Naive thymus-derived CD4-positive, alpha-beta T cell (primary cell): ENCODE measurements around the gene SOST. TPM values are rescaled to one million over a fixed set of nuclear protein-coding genes. Genes with fewer than 3 reads are reported as not detected.

Experiments used
- ATAC-seq: fragments of 150-1000 bp; cut with Tn5 transposase; 2 replicates; pipeline ENCODE4 v1.10.0; 2021; ENCODE audit warnings: mild to moderate bottlenecking, moderate library complexity
- CTCF ChIA-PET: fragments of 350-600 bp; sonication (Branson Sonifier 250); formaldehyde crosslinking; loops from one replicate; lab custom pipeline; 2021; ENCODE audit warnings: antibody characterized with exemption; lab: Charles Lee
- POLR2A ChIA-PET: fragments of 350-600 bp; sonication (Branson Sonifier 250); formaldehyde crosslinking; loops from one replicate; lab custom pipeline; 2021; ENCODE audit warnings: antibody characterized with exemption, inconsistent platforms; lab: Charles Lee
- DNase-seq, 9 donors: peaks; one replicate each; pipeline versions ENCODE4 v3.0.0 to v3.0.0-alpha.2; 2020 to 2022; ENCODE audit warnings: mixed read lengths in 1 of 9
- H3K27ac ChIP-seq: one replicate; pipeline ENCODE4 v1.7.0; 2013; ENCODE audit warnings: mild to moderate bottlenecking, low read depth, low read length, moderate library complexity
- H3K27me3 ChIP-seq, 2 donors: one replicate each; pipeline ENCODE4 v1.7.0; 2013; ENCODE audit warnings: low read length in 2 of 2, mild to moderate bottlenecking in 2 of 2, moderate library complexity in 2 of 2; ENCODE audit not compliant: control insufficient read depth in 2 of 2, insufficient read depth in 2 of 2
- H3K36me3 ChIP-seq, 3 experiments: 1 replicate in 2 of 3; 2 replicates in 1 of 3; pipeline ENCODE4 v1.7.0; 2013; ENCODE audit warnings: low read length in 3 of 3, mild to moderate bottlenecking in 3 of 3, moderate library complexity in 1 of 3; ENCODE audit not compliant: insufficient read depth in 3 of 3, control insufficient read depth in 2 of 3
- H3K4me1 ChIP-seq, 2 donors: one replicate each; pipeline ENCODE4 v1.7.0; 2013; ENCODE audit warnings: low read length in 2 of 2, mild to moderate bottlenecking in 2 of 2, moderate library complexity in 1 of 2; ENCODE audit not compliant: control insufficient read depth in 2 of 2, insufficient read depth in 2 of 2
- H3K4me3 ChIP-seq: 2 replicates; pipeline ENCODE4 v1.7.0; 2013; ENCODE audit warnings: mild to moderate bottlenecking, low read length
- H3K9me3 ChIP-seq, 3 experiments: 1 replicate in 2 of 3; 2 replicates in 1 of 3; pipeline ENCODE4 v1.7.0; 2013; ENCODE audit warnings: low read length in 3 of 3; ENCODE audit not compliant: control insufficient read depth in 2 of 3
- H3K27ac Mint-ChIP-seq, 9 donors: one replicate each; pipeline ENCODE4 v1.8.0; 2020 to 2022; ENCODE audit warnings: mixed read lengths in 9 of 9, mild to moderate bottlenecking in 8 of 9, moderate library complexity in 5 of 9, inconsistent platforms in 2 of 9
- H3K27me3 Mint-ChIP-seq, 5 donors: one replicate each; pipeline ENCODE4 v1.8.0; 2021 to 2022; ENCODE audit warnings: mixed read lengths in 5 of 5, mild to moderate bottlenecking in 1 of 5
- H3K36me3 Mint-ChIP-seq, 5 donors: one replicate each; pipeline ENCODE4 v1.8.0; 2020 to 2022; ENCODE audit warnings: mixed read lengths in 5 of 5, mild to moderate bottlenecking in 3 of 5, inconsistent platforms in 1 of 5
- H3K4me1 Mint-ChIP-seq, 7 donors: one replicate each; pipeline ENCODE4 v1.8.0; 2020 to 2022; ENCODE audit warnings: mixed read lengths in 7 of 7, mild to moderate bottlenecking in 3 of 7, inconsistent platforms in 1 of 7
- H3K4me3 Mint-ChIP-seq, 10 donors: one replicate each; pipeline ENCODE4 v1.8.0; 2020 to 2022; ENCODE audit warnings: mild to moderate bottlenecking in 10 of 10, mixed read lengths in 10 of 10, moderate library complexity in 6 of 10, inconsistent platforms in 2 of 10
- H3K9me3 Mint-ChIP-seq, 11 donors: one replicate each; pipeline ENCODE4 v1.8.0; 2020 to 2022; ENCODE audit warnings: mixed read lengths in 11 of 11, mild to moderate bottlenecking in 4 of 11, inconsistent platforms in 1 of 11, moderate library complexity in 1 of 11
- intact Hi-C, 2 donors: fragments of 100-400 bp; cut with micrococcal nuclease; formaldehyde crosslinking; loops; one replicate each; pipeline ENCODE4 v1.15.1; 2023
- polyA plus RNA-seq, 2 donors: library from polyadenylated mRNA; unstranded; fragments of 300-500 nt; fragmentation: Illumina TruSeq; gene quantifications; one replicate each; pipeline ENCODE4 v1.2.3, GENCODE V29; 2021
- total RNA-seq, 6 experiments: library from RNA in 5 of 6; stranded (reverse) in 5 of 6; gene quantifications; 1 replicate in 5 of 6; 2 replicates in 1 of 6; pipeline ENCODE4 v1.2.3 and lab custom pipeline; 2021 to 2026

Gene SOST
- total and polyA plus RNA-seq, 7 experiments from 2014 or later = not detected

GRCh38 chr17:43769859-43770258 lies 11.3 kb upstream of the SOST start:
- peaks cover 0 to 42% (median 0%) of the 10 kb centered on the region in 3 experiments for H3K36me3 ChIP-seq
- DNase-seq (no peak), ATAC-seq (no peak)
- Mint-ChIP-seq H3K9me3 (no peaks in the 10 kb centered on the region), H3K36me3 (peaks cover 0 to 33% (median 6%) of the 10 kb centered on the region in 5 donors), H3K27ac (no peak overlapping the region), H3K27me3 (no peaks in the 10 kb centered on the region), H3K4me3 (no peak overlapping the region), H3K4me1 (peaks cover 0 to 14% (median 0%) of the 10 kb centered on the region in 7 donors)
- no peaks in the 10 kb centered on the region for H3K27me3 ChIP-seq
- POLR2A ChIA-PET = no interaction called here
- CTCF ChIA-PET = interaction anchor here (1.2 kb wide), 1 partner anchor 9 kb away, joined by 4 read pairs; no protein-coding TSS in a partner anchor
- no peak overlapping the region for H3K4me3 ChIP-seq
- intact Hi-C loops = no loop called here
- H3K9me3 ChIP-seq = no peaks in the 10 kb centered on the region
- no peak overlapping the region for H3K27ac ChIP-seq
- no peaks in the 10 kb centered on the region for H3K4me1 ChIP-seq

- H3K27me3 Mint-ChIP-seq = no peaks in the 10 kb centered on the region
Observed at GRCh38 chr17:43769426-43769825, 10.8 kb upstream of the SOST start.

GRCh38 chr17:43768943-43769342 lies 10.4 kb upstream of the SOST start:
- H3K9me3 Mint-ChIP-seq = no peaks in the 10 kb centered on the region
- H3K4me3 Mint-ChIP-seq = no peak overlapping the region
- peaks cover 0 to 33% (median 6%) of the 10 kb centered on the region in 5 donors for H3K36me3 Mint-ChIP-seq
- intact Hi-C loops = no loop called here
- peaks cover 0 to 14% (median 0%) of the 10 kb centered on the region in 7 donors for H3K4me1 Mint-ChIP-seq
- POLR2A ChIA-PET = no interaction called here
- H3K9me3 ChIP-seq = no peaks in the 10 kb centered on the region
- CTCF ChIA-PET = interaction anchor here (4.7 kb wide), 1 partner anchor 76 kb away, joined by 53 read pairs; no protein-coding TSS in a partner anchor
- no peaks in the 10 kb centered on the region for H3K27me3 Mint-ChIP-seq
- ATAC-seq (no peak), DNase-seq (no peak)
- no peak overlapping the region for H3K27ac Mint-ChIP-seq
- H3K27ac ChIP-seq = no peak overlapping the region
- no peaks in the 10 kb centered on the region for H3K27me3 ChIP-seq
- H3K4me3 ChIP-seq = no peak overlapping the region
- H3K36me3 ChIP-seq = peaks cover 0 to 32% (median 0%) of the 10 kb centered on the region in 3 experiments
- H3K4me1 ChIP-seq = no peaks in the 10 kb centered on the region

More at GRCh38 chr17:43769426-43769825, 10.8 kb upstream of the SOST start:
- Mint-ChIP-seq H3K27ac (no peak overlapping the region), H3K4me1 (peaks cover 0 to 14% (median 0%) of the 10 kb centered on the region in 7 donors), H3K36me3 (peaks cover 0 to 33% (median 6%) of the 10 kb centered on the region in 5 donors), H3K4me3 (no peak overlapping the region), H3K9me3 (no peaks in the 10 kb centered on the region)
- Histone ChIP-seq H3K4me1 (no peaks in the 10 kb centered on the region), H3K9me3 (no peaks in the 10 kb centered on the region), H3K27me3 (no peaks in the 10 kb centered on the region), H3K36me3 (peaks cover 0 to 37% (median 0%) of the 10 kb centered on the region in 3 experiments), H3K4me3 (no peak overlapping the region), H3K27ac (no peak overlapping the region)
- ChIA-PET POLR2A (no interaction called here), CTCF (interaction anchor here (4.7 kb wide), 1 partner anchor 76 kb away, joined by 53 read pairs; no protein-coding TSS in a partner anchor)
- no peak for ATAC-seq
- no peak for DNase-seq
- intact Hi-C loops = no loop called here

- ChIA-PET POLR2A (no interaction called here), CTCF (interaction anchor here (4.7 kb wide), 1 partner anchor 75 kb away, joined by 53 read pairs; no protein-coding TSS in a partner anchor)
- no peak for DNase-seq
- Histone ChIP-seq H3K27me3 (no peaks in the 10 kb centered on the region), H3K9me3 (no peaks in the 10 kb centered on the region), H3K4me3 (no peak overlapping the region), H3K4me1 (no peaks in the 10 kb centered on the region), H3K36me3 (peaks cover 0 to 29% (median 0%) of the 10 kb centered on the region in 3 experiments), H3K27ac (no peak overlapping the region)
- Mint-ChIP-seq H3K36me3 (peaks cover 0 to 30% (median 6%) of the 10 kb centered on the region in 5 donors), H3K27ac (peak overlapping the region in 1 of 9 donors; percentile 67), H3K4me3 (no peak overlapping the region), H3K27me3 (no peaks in the 10 kb centered on the region), H3K9me3 (no peaks in the 10 kb centered on the region), H3K4me1 (peaks cover 0 to 11% (median 0%) of the 10 kb centered on the region in 7 donors)
- peak; percentile 64 for ATAC-seq
- intact Hi-C loops = no loop called here
Observed at GRCh38 chr17:43768382-43768781, 9.8 kb upstream of the SOST start.

GRCh38 chr17:43767713-43768059 lies 9.1 kb upstream of the SOST start:
- Histone ChIP-seq H3K27me3 (no peaks in the 10 kb centered on the region), H3K36me3 (peaks cover 0 to 22% (median 0%) of the 10 kb centered on the region in 3 experiments), H3K4me3 (no peak overlapping the region), H3K4me1 (no peaks in the 10 kb centered on the region), H3K27ac (no peak overlapping the region), H3K9me3 (no peaks in the 10 kb centered on the region)
- H3K4me1 Mint-ChIP-seq = peaks cover 0 to 6% (median 0%) of the 10 kb centered on the region in 7 donors
- intact Hi-C loops = no loop called here
- no peaks in the 10 kb centered on the region for H3K27me3 Mint-ChIP-seq
- CTCF ChIA-PET = interaction anchor here (0.9 to 4.7 kb wide), 6 partner anchors 11 to 191 kb away, joined by 3 to 53 read pairs (median 6); partner anchors contain the start of gene DUSP3
- DNase-seq (no peak), ATAC-seq (no peak)
- H3K4me3 Mint-ChIP-seq = no peak overlapping the region
- POLR2A ChIA-PET = interaction anchor here (1.0 kb wide), 1 partner anchor 8 kb away, joined by 3 read pairs; no protein-coding TSS in a partner anchor
- H3K9me3 Mint-ChIP-seq = no peaks in the 10 kb centered on the region
- peaks cover 0 to 23% (median 5%) of the 10 kb centered on the region in 5 donors for H3K36me3 Mint-ChIP-seq
- H3K27ac Mint-ChIP-seq = no peak overlapping the region

- H3K4me1 Mint-ChIP-seq = peaks cover 0 to 2% (median 0%) of the 10 kb centered on the region in 7 donors
- H3K27ac Mint-ChIP-seq = no peak overlapping the region
- H3K36me3 Mint-ChIP-seq = peaks cover 0 to 18% (median 0%) of the 10 kb centered on the region in 5 donors
- no peak overlapping the region for H3K27ac ChIP-seq
- ChIA-PET POLR2A (interaction anchor here (1.0 kb wide), 1 partner anchor 8 kb away, joined by 3 read pairs; no protein-coding TSS in a partner anchor), CTCF (interaction anchor here (0.6 to 4.7 kb wide), 11 partner anchors 10 to 612 kb away, joined by 3 to 53 read pairs (median 5); partner anchors contain the start of gene DUSP3)
- H3K27me3 ChIP-seq = no peaks in the 10 kb centered on the region
- DNase-seq (no peak), ATAC-seq (no peak)
- H3K4me3 ChIP-seq = no peak overlapping the region
- intact Hi-C loops = no loop called here
- H3K4me1 ChIP-seq = no peaks in the 10 kb centered on the region
- peaks cover 0 to 17% (median 0%) of the 10 kb centered on the region in 3 experiments for H3K36me3 ChIP-seq
- no peaks in the 10 kb centered on the region for H3K9me3 ChIP-seq
- no peaks in the 10 kb centered on the region for H3K27me3 Mint-ChIP-seq
- no peak overlapping the region for H3K4me3 Mint-ChIP-seq
- no peaks in the 10 kb centered on the region for H3K9me3 Mint-ChIP-seq
Observed at GRCh38 chr17:43767053-43767712, 8.6 kb upstream of the SOST start.
